GM21367 (cell line): Measurements from ENCODE around the gene IGF1R.

Source experiments
- ATAC-seq: cut with Tn5 transposase; IDR thresholded peaks from one replicate; pipeline ENCODE4 v1.9.1; 2021; ENCODE audit not compliant: unreplicated experiment

The IGF1R gene

GRCh38 chr15:98743177-98743576 is 94.8 kb downstream of the IGF1R start:
- ATAC-seq, result no peak

- ATAC-seq, result no peak
Observed at GRCh38 chr15:98744506-98744905, 96.2 kb downstream of the IGF1R start.

- ATAC-seq, result no peak
Observed at GRCh38 chr15:98745179-98745578, 96.8 kb downstream of the IGF1R start.

GRCh38 chr15:98745650-98746374 is 97.5 kb downstream of the IGF1R start:
- no peak for ATAC-seq

GRCh38 chr15:98746375-98747155 is 98.2 kb downstream of the IGF1R start:
- ATAC-seq, result no peak

GRCh38 chr15:98751767-98752166 is 103.4 kb downstream of the IGF1R start:
- no peak for ATAC-seq

GRCh38 chr15:98753726-98754656 is 105.7 kb downstream of the IGF1R start:
- no peak for ATAC-seq

GRCh38 chr15:98754657-98755022 is 106.3 kb downstream of the IGF1R start:
- no peak for ATAC-seq

- no peak for ATAC-seq
Observed at GRCh38 chr15:98755138-98755537, 106.8 kb downstream of the IGF1R start.

- no peak for ATAC-seq
Observed at GRCh38 chr15:98755781-98756180, 107.4 kb downstream of the IGF1R start.

GRCh38 chr15:98758224-98758623 is 109.9 kb downstream of the IGF1R start:
- ATAC-seq, result no peak

GRCh38 chr15:98759277-98759676 is 110.9 kb downstream of the IGF1R start:
- no peak for ATAC-seq

- ATAC-seq, result no peak
Observed at GRCh38 chr15:98760112-98760826, 111.9 kb downstream of the IGF1R start.

- no peak for ATAC-seq
Observed at GRCh38 chr15:98760975-98761374, 112.6 kb downstream of the IGF1R start.

- ATAC-seq, result no peak
Observed at GRCh38 chr15:98763179-98763578, 114.8 kb downstream of the IGF1R start.

GRCh38 chr15:98764291-98764690 is 116.0 kb downstream of the IGF1R start:
- no peak for ATAC-seq

- no peak for ATAC-seq
Observed at GRCh38 chr15:98765610-98766009, 117.3 kb downstream of the IGF1R start.

GRCh38 chr15:98767692-98768091 is 119.4 kb downstream of the IGF1R start:
- no peak for ATAC-seq

- ATAC-seq, result no peak
Observed at GRCh38 chr15:98769867-98770266, 121.5 kb downstream of the IGF1R start.

- no peak for ATAC-seq
Observed at GRCh38 chr15:98770984-98771383, 122.6 kb downstream of the IGF1R start.

- no peak for ATAC-seq
Observed at GRCh38 chr15:98771541-98771940, 123.2 kb downstream of the IGF1R start.
